ENCODE data around the gene AHCYL2. TPM values are rescaled to one million over a fixed set of nuclear protein-coding genes. Genes with fewer than 3 reads are reported as not detected.

The AHCYL2 gene
- total RNA-seq, 1 experiment from 2014 or later: 23.2 TPM

- Mint-ChIP-seq H3K4me1 (peaks cover 19 to 20% of the 10 kb centered on the region in 2 experiments), H3K27ac (peak overlapping the region; percentile 32 to 75 (median 55); a peak in 3 of 7 replicates), H3K4me3 (no peak overlapping the region), H3K27me3 (ENCODE audit: low read depth) (no peaks in the 10 kb centered on the region), H3K36me3 (ENCODE audit: insufficient read depth in 1 of 3, low read depth in 3 of 3) (peaks cover 2 to 22% (median 5%) of the 10 kb centered on the region in 3 experiments), H3K9me3 (peaks cover 1 to 2% of the 10 kb centered on the region in 2 experiments)
- H4K91ac ChIP-seq (ENCODE audit: insufficient read length, low read depth, low read length): no peak overlapping the region
- no peak overlapping the region for H2AK5ac ChIP-seq (ENCODE audit: insufficient read length, low read length)
- H3K4me2 ChIP-seq (ENCODE audit: insufficient read depth, insufficient read length, low read length): no peak overlapping the region
- H3K23me2 ChIP-seq (ENCODE audit: insufficient read length, low read depth, low read length, poor library complexity, severe bottlenecking): no peaks in the 10 kb centered on the region
- H3K79me2 ChIP-seq (ENCODE audit: insufficient read depth, low read length): no peaks in the 10 kb centered on the region
- H2BK120ac ChIP-seq (ENCODE audit: low read depth, low read length, poor library complexity, severe bottlenecking): no peak overlapping the region
- no peak overlapping the region for H3K18ac ChIP-seq (ENCODE audit: insufficient read length, low read depth, low read length)
- TF ChIP-seq CTCF (conservative IDR thresholded peaks at IDR 0.05): no peak
- no peaks in the 10 kb centered on the region for H3K27me3 ChIP-seq (ENCODE audit: insufficient read depth, low read length)
- no peaks in the 10 kb centered on the region for H4K20me1 ChIP-seq (ENCODE audit: control insufficient read depth, insufficient read depth, insufficient read length)
- no peak overlapping the region for H3K56ac ChIP-seq (ENCODE audit: insufficient read length, low read depth, low read length)
- H4K5ac ChIP-seq (ENCODE audit: insufficient read length, low read depth, low read length): no peak overlapping the region
- no peak overlapping the region for H3T11ph ChIP-seq (ENCODE audit: low read length)
- DNase-seq: no peak
- no peaks in the 10 kb centered on the region for H3K9me3 ChIP-seq (ENCODE audit: control insufficient read depth, low read depth, low read length)
- no peak overlapping the region for H3K14ac ChIP-seq (ENCODE audit: insufficient read depth, low read length)
- H3K4me1 ChIP-seq (ENCODE audit: insufficient read depth, low read length): no peaks in the 10 kb centered on the region; the same call in 1 of the 2 replicates
- H2BK15ac ChIP-seq (ENCODE audit: low read depth, low read length): no peak overlapping the region
- no peak overlapping the region for H3K23ac ChIP-seq (ENCODE audit: insufficient read length, low read depth, low read length)
- H2BK5ac ChIP-seq (ENCODE audit: insufficient read length, low read length): no peak overlapping the region
- no peak overlapping the region for H3K4ac ChIP-seq (ENCODE audit: low read depth, low read length)
- H2BK20ac ChIP-seq (ENCODE audit: low read depth, low read length, poor library complexity, severe bottlenecking): no peak overlapping the region
- no peak overlapping the region for H2AFZ ChIP-seq (ENCODE audit: low read length)
- no peaks in the 10 kb centered on the region for H3K79me1 ChIP-seq (ENCODE audit: insufficient read depth, low read depth, low read length, poor library complexity, severe bottlenecking)
- H3K27ac ChIP-seq (ENCODE audit: insufficient read length, low read depth, low read length): no peak overlapping the region
- H4K8ac ChIP-seq (replicated peaks; ENCODE audit: insufficient read length, low read depth, low read length): no peak overlapping the region
- H2BK12ac ChIP-seq (ENCODE audit: insufficient read length, low read depth, low read length): no peak overlapping the region
- no peak overlapping the region for H3K9ac ChIP-seq (ENCODE audit: extremely low read depth, insufficient read length, low read length)
Observed at GRCh38 chr7:129469930-129470329, 245.1 kb downstream of the AHCYL2 start.

All from H9 (cell line).